Nephron progenitor cell (in vitro differentiated cells): Measurements from ENCODE around the gene PPP1R7.

Source experiments
- DNase-seq: peaks from one replicate; pipeline ENCODE4 v3.0.0; 2021
- H3K27ac Mint-ChIP-seq: 2 replicates; pipeline ENCODE4 v1.8.0; 2021; ENCODE audit warnings: mild to moderate bottlenecking, moderate library complexity, mixed read lengths
- H3K27me3 Mint-ChIP-seq: 2 replicates; pipeline ENCODE4 v1.8.0; 2021; ENCODE audit warnings: mild to moderate bottlenecking, low read depth, mixed read lengths; ENCODE audit not compliant: poor library complexity
- H3K36me3 Mint-ChIP-seq: 2 replicates; pipeline ENCODE4 v1.8.0; 2021; ENCODE audit warnings: low read depth, mixed read lengths
- H3K4me1 Mint-ChIP-seq: 2 replicates; pipeline ENCODE4 v1.8.0; 2021; ENCODE audit warnings: mixed read lengths
- H3K4me3 Mint-ChIP-seq: 2 replicates; pipeline ENCODE4 v1.8.0; 2021; ENCODE audit warnings: mild to moderate bottlenecking, moderate library complexity, mixed read lengths
- H3K9me3 Mint-ChIP-seq: 2 replicates; pipeline ENCODE4 v1.8.0; 2021; ENCODE audit warnings: mild to moderate bottlenecking, moderate library complexity, mixed read lengths
- TF ChIP-seq, protein P1 (sequence below): fragments of 200-600 bp; sonication (generic); IDR thresholded peaks from 2 replicates; pipeline ENCODE4 v1.5.0; 2021; ENCODE audit warnings: antibody characterized with exemption

PPP1R7 gene

DNA sequence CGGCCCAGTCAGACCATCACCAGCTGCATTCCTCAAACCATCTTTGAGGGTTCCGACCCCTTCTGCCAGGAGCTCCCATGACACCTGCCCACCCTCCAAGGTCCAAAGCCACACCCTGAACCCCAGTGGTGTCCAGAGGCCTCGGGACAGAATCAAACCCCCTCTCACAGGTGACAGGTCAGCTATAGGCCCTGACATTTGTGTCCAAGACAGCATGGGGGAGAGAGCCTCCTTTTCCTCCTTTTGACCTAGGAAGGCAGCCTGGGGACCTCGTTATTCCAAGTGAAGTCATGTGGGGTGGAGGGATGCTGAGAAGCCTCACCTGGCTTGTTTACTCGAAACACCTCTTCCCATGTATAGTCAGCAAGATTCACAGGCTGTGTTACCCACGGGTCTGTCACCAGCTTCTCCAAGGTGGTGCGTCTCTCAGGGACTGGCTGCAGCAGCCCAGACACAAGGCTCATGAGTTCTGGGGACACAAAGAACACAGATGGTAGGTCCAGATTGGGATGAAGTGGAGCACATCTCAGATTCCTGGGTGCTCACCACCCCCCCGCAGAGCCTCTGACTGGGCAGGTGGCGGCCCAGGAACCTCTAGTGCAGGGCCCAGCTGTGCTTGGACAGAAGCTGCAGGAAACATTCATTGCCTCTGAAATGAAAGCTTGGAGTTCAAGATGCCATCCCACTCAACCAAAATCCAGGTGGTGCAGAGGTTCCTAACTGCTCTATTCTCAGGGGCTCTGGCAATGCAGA lies 43.1 kb upstream of the PPP1R7 start:
- Mint-ChIP-seq H3K27me3 (peaks cover 3% of the 10 kb centered on the region), H3K27ac (no peak overlapping the region), H3K9me3 (no peaks in the 10 kb centered on the region), H3K4me3 (no peak overlapping the region), H3K4me1 (peaks cover 13% of the 10 kb centered on the region), H3K36me3 (peaks cover 8% of the 10 kb centered on the region)
- DNase-seq: no peak
- TF ChIP-seq, protein P1, sequence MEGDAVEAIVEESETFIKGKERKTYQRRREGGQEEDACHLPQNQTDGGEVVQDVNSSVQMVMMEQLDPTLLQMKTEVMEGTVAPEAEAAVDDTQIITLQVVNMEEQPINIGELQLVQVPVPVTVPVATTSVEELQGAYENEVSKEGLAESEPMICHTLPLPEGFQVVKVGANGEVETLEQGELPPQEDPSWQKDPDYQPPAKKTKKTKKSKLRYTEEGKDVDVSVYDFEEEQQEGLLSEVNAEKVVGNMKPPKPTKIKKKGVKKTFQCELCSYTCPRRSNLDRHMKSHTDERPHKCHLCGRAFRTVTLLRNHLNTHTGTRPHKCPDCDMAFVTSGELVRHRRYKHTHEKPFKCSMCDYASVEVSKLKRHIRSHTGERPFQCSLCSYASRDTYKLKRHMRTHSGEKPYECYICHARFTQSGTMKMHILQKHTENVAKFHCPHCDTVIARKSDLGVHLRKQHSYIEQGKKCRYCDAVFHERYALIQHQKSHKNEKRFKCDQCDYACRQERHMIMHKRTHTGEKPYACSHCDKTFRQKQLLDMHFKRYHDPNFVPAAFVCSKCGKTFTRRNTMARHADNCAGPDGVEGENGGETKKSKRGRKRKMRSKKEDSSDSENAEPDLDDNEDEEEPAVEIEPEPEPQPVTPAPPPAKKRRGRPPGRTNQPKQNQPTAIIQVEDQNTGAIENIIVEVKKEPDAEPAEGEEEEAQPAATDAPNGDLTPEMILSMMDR: no peak

DNA sequence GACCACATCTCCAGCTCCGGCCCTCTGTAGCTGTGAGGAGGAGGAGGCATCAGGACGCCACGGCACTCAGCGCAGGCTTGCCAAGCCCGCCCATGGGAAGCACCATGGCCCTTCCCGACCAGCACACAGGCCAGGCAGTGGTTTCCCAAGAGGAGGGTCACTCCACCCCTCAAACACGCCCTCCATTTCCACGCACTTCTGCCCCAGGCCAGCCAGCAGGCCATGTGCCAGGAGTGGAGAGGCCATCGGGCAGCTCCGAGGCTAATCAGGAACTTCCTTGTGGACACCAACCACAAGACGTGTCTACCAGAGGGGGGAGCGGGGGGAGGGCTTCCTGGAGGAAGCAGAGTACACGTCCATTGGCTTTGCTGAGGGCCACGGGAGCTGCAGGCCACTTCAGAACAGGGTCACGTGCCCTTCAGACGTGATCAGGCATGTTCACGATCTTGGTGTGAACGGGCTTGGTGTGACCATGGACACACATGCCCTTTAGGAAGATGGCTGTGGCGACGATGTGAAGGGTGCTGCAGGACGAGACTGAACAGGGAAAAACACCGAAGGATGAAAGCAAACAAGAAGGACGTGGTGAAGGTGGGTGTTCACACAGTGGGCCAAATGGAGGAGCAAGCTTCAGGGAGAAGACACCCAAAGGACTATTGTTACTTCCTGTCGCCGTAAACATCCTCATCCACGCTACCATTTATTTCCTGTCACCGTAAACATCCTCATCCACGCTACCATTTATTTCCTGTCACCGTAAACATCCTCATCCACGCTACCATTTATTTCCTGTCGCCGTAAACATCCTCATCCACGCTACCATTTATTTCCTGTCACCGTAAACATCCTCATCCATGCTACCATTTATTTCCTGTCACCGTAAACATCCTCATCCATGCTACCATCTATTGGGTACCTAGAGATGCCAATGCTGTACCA lies 41.7 kb upstream of the PPP1R7 start:
- H3K9me3 Mint-ChIP-seq: no peaks in the 10 kb centered on the region
- peak overlapping the region; percentile 93 for H3K27ac Mint-ChIP-seq
- no peak for DNase-seq
- H3K4me3 Mint-ChIP-seq: no peak overlapping the region
- H3K36me3 Mint-ChIP-seq: peaks cover 8% of the 10 kb centered on the region
- peaks cover 3% of the 10 kb centered on the region for H3K27me3 Mint-ChIP-seq
- TF ChIP-seq, protein P1: no peak
- peaks cover under 1% of the 10 kb centered on the region for H3K4me1 Mint-ChIP-seq

DNA sequence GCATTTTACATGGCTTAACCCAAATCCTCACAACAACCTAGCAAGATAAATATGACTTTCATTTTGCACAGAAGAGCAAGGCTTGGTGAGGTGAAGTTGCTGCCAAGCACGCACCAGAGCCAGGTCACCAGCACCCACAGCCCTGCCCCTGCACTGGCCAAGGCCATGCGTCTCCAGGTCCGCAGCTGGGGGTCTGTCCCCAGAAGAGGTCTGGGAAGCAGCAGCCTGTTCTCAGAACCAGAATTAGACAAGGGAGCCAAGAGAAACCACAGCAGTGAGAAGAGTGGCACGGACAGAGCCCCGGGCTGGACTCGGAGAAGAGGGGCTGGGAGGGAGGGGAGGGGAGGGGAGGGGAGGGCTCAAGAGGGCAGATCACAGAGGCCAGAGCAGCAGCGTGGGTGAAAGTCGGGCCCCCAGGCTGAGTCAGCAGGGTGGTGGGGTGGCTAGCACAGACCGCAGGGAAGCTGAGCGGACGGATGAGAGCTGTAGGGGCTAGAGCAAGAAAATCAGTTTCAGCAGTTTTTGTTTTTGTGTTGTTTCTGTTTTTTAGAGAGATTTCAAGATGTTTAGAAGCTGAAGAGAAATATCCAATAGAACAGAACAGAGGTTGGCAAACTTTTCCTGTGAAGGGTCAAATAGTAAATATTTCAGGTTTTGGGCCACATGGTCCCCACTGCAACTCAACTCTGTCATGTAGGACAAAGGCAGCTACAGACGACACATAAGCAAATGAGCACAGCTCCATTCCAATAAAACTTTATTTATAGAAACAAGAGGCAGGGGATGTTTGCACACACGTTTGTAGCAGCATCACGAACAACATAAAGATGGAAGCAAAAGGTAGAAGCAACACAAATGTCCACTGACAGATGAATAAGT lies 40.8 kb upstream of the PPP1R7 start:
- Mint-ChIP-seq H3K27me3 (peaks cover 3% of the 10 kb centered on the region), H3K4me3 (no peak overlapping the region), H3K36me3 (peaks cover 9% of the 10 kb centered on the region), H3K4me1 (no peaks in the 10 kb centered on the region), H3K9me3 (no peaks in the 10 kb centered on the region), H3K27ac (peak overlapping the region; percentile 43)
- TF ChIP-seq, protein P1: no peak
- DNase-seq: no peak

DNA sequence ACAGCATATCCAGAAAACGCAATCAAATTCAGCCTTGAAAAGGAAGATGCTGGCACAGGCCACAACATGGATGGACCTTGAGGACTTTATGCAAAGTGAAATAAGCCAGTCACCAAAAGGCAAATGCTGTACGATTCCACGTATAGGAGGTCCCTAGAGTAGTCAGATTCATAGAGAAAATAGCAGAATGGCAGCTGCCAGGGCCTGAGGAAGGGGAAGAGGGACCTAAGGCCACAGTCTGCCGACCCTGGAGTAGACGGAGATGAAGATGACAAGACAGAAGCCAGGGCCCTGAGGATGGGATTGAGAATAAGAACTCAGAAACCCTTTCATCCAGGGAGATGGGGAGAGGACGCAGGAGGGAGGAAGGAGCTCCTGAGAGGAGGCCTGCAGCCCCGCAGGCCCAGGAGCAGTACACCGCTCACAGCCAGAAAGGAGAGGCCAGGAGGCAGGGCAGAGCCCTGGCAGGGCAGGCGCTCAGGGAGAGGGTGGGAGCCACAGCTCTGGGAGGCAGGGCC lies 40.1 kb upstream of the PPP1R7 start:
- no peaks in the 10 kb centered on the region for H3K4me1 Mint-ChIP-seq
- DNase-seq: no peak
- peaks cover 3% of the 10 kb centered on the region for H3K27me3 Mint-ChIP-seq
- TF ChIP-seq, protein P1: no peak
- no peaks in the 10 kb centered on the region for H3K9me3 Mint-ChIP-seq
- no peak overlapping the region for H3K27ac Mint-ChIP-seq
- H3K4me3 Mint-ChIP-seq: no peak overlapping the region
- peaks cover 13% of the 10 kb centered on the region for H3K36me3 Mint-ChIP-seq

DNA sequence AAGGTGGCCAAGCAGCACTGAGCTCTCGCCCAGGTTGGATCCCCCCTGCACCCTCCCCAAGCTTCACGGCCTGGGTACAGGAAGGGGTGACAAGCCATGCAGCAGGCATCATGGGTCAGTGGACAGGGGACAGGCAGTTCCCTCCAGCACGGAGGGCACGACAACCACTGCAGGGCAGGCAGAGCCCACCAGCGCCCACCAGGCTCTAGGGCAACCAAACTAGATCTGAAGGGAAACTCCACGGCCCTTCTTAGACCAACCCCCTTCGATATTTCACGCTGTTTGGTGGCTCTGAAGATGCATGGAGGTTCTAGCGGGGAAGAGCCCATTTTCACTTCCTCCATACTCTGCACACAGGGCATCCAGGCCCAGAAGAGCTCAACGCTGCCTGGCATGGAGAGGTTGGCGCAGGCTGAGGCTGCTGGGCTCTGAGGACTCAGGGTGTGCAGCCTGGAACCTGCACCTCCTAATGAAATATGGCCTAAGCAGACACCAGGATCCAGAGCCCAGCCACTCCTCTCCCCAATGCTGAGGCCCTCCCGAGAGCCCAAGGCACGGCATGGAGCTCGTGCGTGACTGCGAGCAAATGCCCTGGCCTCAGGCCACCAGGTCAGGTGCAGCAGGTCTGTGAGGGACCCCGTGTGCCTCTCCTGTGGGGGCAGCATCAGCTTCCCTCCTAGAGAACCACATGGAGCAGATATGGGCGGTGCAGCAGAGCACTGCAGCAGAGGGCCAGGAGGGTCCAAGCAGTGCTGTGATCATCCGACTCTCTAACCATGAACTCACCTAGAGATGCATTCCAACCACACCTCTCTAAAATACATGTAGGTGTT lies 39.4 kb upstream of the PPP1R7 start:
- Mint-ChIP-seq H3K27me3 (peaks cover 3% of the 10 kb centered on the region), H3K4me3 (no peak overlapping the region), H3K27ac (peak overlapping the region; percentile 54), H3K4me1 (no peaks in the 10 kb centered on the region), H3K36me3 (peaks cover 13% of the 10 kb centered on the region), H3K9me3 (no peaks in the 10 kb centered on the region)
- TF ChIP-seq, protein P1: no peak
- no peak for DNase-seq
